HG02763 (cell line): ENCODE results near the gene ANKLE1.
A peak's percentile ranks its signal among the peaks of the same experiment; 100 is the strongest.
"Not testable (repeated sequence)": the region's sequence is repeated elsewhere in the genome, so short reads cannot be mapped to it uniquely, and the experiment has no call there.

Experiments
- ATAC-seq: cut with Tn5 transposase; IDR thresholded peaks from one replicate; pipeline ENCODE4 v1.9.1; 2021; ENCODE audit warnings: mild to moderate bottlenecking, moderate library complexity; ENCODE audit not compliant: unreplicated experiment

Gene ANKLE1

DNA sequence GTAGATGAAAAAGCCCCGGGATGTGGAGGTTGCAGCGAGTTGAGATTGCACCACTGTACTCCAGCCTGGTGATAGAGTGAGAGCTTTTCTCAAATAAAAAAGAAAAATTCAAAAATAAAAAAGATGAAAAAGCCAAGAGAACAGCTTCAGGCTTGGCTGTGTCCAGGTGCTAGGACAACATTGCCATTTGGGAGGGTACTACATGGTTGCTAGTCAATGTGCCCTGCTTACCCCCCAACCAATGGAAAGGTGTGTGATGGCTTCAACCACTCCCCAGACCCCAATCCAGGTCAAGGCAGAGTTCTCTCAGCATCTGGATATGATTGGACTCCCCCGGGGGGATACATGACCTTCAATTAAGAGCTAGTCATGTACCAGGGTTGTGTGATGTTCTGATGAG is 2.3 kb upstream of the ANKLE1 start:
- no peak for ATAC-seq

DNA sequence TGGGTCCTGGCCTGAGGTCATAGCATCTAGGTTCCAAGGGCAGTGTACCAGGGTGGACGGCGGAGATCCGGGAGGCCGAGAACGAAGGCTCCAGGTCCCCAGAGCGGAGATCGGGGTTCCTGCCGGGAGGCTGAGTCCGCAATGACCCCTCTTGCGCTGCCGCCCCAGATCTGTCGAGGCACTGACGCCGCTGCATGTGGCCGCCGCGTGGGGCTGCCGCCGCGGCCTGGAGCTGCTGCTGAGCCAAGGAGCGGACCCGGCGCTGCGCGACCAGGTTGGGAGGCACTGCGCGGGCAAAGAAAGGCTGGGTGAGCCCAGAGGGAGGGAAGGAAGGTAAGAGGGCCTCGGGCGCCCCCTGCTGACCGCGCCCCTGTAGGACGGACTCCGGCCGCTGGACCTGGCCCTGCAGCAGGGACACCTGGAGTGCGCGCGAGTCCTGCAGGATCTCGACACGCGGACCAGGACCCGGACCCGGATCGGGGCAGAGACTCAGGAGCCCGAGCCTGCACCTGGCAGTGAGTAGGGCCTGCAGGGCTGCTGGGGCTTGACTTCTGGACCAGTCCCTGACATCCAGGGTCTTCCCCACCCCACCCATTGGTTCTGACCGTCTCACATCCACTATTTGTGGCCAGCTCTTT is 906 bp downstream of the ANKLE1 start:
- no peak for ATAC-seq

DNA sequence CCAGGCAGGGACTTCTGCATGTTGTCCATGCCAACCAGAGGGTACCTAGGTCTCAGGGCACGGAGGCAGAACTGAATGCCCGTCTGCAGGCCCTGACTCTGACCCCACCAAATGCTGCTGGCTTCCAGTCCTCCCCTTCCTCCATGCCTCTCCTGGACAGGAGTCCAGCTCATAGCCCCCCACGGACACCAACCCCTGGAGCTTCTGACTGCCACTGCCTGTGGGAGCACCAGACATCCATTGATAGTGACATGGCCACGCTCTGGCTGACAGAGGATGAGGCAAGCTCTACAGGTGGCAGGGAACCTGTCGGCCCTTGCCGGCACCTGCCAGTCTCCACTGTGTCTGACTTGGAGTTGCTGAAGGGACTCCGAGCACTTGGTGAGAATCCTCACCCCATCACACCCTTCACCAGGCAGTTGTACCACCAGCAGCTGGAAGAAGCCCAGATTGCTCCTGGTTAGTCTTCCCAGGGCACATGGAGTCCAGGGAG is 1.8 kb downstream of the ANKLE1 start:
- ATAC-seq: no peak

DNA sequence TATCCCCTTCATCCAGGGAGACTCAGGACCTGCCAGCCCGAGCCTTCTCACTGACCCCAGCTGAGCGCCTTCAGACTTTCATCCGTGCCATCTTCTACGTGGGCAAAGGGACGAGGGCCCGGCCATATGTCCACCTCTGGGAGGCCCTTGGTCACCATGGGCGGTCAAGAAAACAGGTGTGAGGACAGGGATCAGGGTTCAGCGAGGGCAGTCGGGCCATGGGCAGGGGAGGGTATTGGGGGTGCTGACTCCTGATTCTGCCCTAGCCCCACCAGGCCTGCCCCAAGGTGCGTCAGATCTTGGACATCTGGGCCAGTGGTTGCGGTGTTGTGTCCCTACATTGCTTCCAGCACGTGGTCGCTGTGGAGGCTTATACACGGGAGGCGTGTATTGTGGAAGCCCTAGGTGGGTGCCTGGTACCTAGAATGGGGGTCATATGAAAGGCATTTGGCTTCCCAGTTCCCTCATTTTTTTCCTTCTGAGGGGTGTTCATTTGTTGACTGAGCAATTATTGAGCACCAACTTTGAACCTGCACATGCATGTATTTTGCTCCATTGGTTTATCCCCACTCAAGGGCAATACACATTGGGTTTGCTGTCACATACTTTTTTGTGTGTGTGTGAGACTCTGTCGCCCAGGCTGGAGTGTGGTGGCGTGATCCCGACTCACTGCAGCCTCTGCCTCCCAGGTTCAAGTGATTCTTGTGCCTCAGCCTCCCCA is 3.9 kb downstream of the ANKLE1 start:
- no peak for ATAC-seq

DNA sequence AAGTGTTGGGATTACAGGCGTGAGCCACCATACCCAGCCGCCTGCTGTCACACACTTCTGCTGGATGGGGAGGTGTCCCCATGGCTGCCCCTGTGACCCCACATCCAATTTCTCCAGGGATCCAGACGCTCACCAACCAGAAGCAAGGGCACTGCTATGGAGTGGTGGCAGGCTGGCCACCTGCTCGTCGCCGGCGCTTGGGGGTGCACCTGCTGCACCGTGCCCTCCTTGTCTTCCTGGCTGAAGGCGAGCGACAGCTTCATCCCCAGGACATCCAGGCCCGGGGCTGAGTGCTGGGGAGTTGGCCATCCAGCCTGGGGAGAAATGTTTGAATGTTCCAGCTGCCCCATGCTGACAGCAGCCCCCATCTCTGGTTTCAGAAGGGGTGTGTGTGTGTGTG is 4.6 kb downstream of the ANKLE1 start:
- no peak for ATAC-seq

DNA sequence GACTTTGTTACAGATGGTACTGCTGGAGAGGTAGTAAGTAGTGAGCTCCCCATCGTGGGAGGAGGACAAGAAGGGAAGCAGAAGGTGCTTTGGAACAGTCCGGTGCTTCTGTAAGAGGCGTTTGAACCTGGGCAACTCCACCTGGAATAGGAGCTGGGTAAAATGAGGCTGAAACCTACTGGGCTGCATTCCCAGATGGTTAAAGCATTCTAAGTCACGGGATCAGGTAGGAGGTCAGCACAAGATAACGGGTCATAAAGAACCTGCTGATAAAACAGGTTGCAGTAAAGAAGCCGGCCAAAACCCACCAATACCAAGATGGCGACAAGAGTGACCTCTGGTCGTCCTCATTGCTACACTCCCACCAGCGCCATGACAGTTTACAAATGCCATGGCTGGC is 5.1 kb downstream of the ANKLE1 start:
- no peak for ATAC-seq

DNA sequence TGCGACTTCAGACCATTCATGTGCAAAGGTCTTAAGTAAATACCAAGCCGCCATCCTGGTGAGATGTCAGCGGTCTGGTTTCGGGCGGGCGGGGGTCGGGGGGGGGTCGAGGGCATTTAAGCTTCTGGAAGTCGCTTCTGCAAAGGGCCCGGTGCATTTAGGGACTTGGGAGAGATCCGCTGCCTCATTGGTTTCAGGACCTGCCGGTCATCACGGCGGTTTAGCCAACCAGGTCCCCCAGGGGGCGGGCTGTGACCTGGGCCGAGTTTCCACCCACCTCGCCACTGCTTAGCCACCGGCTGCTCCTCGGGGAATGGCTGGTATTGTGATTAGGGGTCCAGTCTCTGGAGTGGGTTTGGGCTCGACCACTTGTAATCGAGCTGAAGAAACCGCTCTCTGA is 7.8 kb downstream of the ANKLE1 start:
- ATAC-seq: no peak

DNA sequence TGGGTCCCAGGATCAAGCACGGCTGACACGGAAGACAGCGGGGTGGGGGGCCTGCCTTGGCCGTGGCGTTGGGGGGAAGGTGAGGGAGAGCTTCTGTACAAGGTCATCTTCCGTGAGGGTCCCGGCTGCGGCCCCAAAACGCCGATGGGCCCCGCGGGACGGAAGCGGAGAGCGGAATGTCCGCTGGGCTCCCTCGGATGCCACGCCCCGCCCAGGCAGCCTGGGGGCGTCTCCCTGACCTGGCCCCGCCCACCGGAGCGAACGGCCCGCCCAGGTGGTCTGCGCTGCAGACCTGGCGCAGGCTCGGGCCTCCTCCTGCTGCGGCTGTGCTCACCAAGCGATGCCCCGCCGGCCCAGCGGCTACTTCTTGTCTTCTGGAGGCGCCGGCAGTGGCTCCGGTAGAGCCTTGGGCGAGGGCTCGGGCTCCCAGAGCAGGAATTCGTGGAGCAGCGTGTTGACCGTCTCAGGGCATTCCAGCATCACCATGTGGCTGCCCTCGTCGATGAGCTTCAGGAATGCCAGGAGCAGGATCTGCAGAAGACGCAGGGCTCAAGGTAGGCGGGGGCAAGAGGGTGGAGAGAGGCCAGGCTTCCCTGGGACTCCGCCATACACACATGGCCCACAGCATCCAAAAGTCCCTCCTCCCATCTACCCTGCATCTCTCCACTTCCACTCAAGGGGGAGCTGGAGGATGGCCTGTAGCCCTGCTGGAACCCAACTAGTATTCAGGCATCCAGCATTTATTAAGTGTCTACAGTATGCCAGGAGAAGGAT is 10.8 kb downstream of the ANKLE1 start:
- peak; percentile 79 for ATAC-seq

DNA sequence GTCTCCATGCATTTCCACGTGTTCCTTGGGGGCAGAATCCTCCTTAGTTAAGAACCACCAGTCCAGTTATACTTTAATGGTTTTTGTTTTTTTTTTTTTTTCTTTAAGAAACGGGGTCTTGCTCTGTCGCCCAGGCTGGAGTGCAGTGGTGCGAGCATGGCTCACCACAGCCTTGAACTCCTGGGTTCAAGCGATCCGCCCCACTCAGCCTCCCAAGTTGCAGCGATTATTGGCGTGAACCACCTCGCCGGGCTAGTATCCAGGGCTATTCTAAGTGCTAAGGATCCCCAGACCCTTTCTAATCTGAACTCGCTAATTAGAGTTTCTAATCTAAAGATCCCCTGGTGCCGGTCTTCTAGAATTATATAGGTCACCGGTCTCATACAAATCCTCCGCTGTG is 11.9 kb downstream of the ANKLE1 start:
- ATAC-seq: no peak

DNA sequence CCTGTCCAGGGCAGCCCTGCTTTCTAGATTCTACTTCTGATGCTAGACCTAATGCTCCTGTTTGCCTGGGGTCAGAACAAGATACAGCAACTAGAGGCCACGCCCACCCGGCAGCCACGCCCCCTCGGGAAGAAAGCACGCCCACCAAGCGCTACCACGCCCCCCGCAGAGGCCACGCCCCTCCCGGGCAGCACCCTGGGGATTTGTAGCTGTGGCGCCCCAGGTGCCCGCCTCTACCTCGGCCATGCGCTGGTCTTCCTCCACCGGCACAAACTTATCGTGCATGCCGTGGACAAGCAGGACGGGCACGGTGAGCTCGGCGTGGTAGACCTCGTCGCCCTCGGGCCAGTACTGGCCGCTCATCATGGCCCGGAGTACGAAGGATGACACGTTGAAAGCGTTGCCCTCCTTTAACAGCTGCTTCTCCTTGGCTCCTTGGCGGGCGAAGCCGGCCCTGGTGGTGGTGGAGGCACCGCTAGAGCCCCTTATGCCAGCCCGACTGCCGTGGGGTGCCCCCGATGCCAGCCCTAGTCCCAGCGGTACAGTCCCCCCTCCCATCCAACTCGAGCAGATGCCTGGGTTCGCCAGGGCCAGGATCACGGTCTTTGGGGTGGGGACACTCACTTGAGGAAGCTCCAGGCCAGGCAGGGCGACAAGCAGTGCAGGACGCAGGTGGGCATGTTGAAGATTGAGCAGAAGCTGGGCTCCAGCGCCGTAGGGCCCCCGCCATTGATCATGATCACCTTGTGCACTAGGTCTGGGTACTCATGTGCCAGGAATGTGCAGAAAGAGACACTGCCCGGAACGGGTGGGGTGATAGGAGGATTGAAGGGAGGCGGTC is 12.6 kb downstream of the ANKLE1 start:
- ATAC-seq: no peak

DNA sequence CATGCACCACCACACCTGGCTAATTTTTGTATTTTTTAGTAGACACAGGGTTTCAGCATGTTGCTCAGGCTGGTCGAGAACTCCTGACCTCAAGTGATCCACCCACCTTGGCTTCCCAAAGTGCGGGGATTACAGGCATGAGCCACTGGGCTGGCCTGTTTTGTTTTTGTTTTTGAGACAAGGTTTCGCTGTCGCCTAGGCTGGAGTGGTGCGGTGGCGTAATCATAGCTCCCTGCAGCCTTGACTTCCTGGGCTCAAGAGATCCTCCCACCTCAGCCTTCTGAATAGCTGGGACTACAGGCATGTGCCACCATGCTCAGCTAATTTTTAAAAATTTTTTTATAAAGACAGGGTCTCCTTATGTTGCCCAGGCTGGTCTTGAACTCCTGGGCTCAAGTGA is 13.8 kb downstream of the ANKLE1 start:
- ATAC-seq: not testable (repeated sequence)

DNA sequence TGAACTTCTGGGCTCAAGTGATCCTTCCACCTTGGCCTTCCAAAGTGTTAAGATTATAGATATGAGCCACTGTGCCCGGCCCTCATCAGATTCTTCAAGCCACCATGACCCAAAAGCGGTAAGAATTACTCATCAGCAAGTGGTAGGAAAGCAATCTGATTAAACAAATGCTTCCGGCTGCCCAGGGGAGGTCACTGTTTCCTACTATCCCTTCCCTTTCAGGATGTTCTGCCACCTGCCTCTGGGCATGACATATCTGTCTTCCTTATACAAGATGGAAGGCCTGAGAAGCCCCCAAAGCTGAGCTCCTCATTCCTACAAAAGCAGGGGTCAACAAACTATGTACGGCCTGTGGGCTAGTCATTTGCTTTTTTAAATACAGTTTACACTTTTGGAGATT is 14.6 kb downstream of the ANKLE1 start:
- no peak for ATAC-seq

DNA sequence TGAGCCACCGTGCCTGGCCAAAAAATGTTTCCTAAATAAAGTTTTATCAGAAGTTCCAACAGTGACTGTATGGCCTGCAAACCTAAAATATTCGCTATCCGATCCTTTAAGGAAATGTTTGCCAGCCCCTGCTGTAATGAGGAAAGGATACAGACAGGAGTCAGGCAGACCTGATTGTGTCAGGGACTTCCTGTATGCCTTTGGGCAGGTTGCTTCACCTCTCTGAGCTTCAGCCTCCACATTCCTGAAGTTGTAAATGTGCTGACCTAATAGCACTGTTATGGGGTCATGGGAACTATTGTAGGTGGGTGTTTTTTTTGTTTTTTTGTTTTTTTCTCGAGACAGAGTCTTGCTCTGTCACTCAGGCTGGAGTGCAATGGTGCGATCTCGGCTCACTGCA is 15.3 kb downstream of the ANKLE1 start:
- no peak for ATAC-seq

DNA sequence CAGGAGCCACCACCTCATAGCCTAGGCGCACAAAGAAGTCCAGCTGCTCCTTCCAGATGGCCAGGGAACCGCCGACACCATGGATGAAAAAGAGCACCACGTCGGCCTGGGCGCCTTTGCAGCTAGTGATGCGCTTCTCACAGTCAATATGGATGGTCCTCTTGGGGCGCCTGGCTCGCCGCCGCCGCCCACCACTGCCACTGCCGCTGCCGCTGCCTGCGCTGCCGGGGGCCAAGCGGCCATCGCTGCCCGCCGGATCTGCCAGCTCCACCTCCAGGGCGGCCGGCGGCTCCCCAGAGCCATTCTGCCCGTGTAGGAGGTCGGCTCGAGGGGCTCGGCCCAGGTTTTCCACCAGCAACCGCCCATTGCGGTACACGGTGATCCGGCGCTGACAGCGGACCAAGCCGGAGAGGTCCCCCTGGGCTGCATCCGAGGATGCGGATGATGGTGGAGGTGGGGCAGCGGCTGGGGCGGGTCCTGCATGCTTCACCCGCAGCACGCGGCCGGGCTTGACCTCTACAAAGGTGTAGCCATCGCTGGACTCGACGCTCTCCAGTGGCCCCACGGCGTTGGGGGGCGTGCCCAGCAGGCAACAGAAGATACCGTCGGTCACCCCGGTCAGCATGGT is 19.4 kb downstream of the ANKLE1 start:
- ATAC-seq: no peak

DNA sequence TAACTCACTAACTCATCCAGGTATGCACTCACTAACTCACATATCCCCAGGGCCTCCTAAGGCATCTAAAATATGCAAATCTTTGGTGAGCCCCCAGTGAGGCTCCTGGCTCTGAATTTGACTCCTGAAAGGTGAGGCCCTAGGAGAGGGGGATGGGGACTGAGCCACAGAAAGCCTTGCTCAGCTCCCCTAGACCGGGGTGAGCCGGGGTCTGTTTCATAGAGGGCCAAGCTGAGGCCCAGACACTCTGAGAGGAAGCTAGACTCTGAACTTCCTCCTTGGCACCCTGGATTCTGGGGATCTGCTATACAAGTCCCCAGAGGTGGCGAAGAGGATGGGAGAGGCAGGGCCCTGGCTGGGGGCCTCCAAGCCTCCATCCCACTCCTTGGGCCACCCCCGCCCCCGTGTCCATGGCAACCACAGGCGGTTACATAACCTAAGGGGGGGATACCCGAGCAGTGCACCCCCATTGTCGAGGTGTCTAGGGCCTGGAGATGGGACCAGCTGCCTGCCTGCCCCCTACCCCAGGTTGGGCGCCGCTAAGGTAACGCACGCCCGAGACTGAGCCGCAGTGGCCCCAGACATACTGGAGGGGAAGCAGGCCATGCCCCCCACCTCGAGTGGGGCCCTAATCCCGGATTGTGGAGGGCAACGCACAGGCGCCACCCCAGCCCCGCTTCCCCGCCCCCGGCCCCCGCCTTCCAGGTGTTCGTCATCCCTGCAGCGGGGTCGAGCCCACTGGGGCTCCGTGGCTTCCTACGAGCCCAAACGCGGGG is 20.9 kb downstream of the ANKLE1 start:
- ATAC-seq: no peak

DNA sequence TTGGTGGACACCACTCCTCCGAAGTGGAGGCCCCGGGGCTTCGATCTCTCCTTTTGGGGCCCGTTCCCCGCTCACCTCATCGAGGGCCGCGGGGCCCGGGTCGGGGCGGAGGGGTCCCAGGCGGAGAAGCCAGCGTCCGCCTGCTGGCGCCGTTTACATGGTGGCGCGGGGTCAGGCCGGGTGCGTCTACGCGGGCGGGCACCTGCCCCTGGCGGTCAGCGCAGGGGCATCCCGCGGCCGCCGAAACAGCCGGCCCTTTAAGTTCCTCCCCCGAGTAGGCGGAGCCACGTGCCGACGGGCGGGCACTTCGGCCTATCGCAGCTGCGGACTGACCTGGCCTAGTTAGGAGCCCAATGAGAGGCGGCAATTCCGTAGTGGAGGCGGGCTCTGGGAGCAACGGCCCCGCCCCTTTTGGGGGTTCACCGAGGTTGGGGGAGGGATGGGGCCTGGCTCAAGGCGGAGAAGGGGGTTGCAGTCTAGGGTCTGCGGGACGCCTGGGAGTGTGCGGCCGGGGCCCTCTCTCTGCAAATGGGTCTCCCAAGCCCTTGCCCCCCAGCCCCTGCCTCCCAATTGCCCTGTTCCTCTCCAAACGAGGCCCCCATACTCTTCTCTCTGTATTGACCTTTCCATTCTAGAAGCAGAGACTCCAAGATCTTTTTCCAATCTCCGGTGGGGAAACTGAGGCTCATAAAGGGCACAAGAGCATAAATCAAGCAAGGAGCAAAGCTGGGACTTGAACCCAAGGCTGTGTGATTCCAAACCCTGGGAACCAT is 21.7 kb downstream of the ANKLE1 start, which contains the start of gene ABHD8:
Gene ABHD8 (minus strand): TSS at position 259 of the 773 bp plus-strand sequence. CDS start 1,809 bp downstream, outside the sequence.
- ATAC-seq: peak; percentile 60

DNA sequence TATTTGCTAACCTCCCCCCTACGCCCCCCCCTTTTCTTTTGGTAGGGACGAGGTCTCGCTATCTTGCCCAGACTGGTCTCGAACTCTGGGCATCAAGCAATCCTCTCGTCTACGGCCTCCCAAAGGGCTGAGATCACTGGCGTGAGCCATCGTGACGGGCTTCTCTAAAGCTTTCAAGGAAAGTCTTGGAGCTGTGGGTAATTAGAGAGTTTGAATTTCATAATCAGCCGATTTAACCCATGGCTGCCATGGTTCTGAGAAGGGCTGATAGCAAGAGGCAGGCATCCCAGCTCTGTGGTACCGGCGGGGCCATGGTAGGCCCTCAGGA is 22.2 kb downstream of the ANKLE1 start:
- no peak for ATAC-seq

DNA sequence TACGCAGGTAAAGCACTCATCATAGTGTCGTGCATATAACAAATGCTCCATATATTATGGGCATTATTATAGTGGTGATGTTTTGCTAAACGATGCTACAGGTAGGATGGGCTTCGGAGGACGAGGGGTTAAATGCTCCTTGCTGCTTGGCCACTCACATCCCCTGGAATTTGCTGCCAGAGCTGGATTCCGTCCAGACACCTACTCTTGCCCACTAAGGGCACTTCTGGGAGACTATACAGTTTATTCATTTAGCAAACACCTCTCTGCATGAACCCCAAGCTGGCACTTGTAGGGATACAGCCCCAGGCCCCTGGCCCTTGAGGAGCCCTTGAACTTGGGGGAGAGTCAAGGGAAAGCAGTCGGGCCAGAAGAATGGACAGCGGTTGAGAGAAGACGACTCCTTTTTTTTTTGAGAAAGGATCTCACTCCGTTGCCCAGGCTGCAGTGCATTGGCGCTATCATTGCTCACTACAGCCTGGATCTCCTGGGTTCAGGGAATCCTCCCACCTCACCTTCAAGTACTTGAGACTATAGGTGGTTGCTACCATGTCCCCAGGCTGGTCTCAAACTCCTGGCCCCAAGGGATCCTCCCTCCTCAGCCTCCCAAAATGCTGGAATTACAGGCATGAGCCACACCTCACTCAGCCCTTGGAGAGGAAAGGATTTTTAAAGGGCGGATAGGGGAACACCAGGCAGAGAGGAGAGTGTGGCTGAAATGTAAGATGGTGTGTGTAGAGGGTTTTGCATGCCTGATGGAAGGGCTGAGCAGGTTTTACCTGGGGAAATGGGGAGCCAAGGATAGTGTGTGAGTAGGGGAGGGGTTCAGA is 22.9 kb downstream of the ANKLE1 start:
- ATAC-seq: no peak
